SK-MEL-5 (cell line): ENCODE data around the gene VPS8. TPM values are rescaled to one million over a fixed set of nuclear protein-coding genes. Genes with fewer than 3 reads are reported as not detected.

Experiments
- DNase-seq: peaks from one replicate; pipeline ENCODE4 v3.0.0-alpha.2; 2016; ENCODE audit warnings: low read depth, low spot score
- in situ Hi-C: cut with HindIII; loops from 2 replicates; pipeline ENCODE4 v1.10.0; 2016; ENCODE audit warnings: low sequenced_read_pairs, high pct_unique_total_duplicates, low pct_unique_long_range_greater_than_20kb
- total RNA-seq: library from RNA; depleted of rRNA; stranded (reverse); fragments of >200 nt; shearing (Covaris generic); gene quantifications from 2 replicates; pipeline ENCODE4 v1.2.3, GENCODE V29; 2014; rRNA removed

The VPS8 gene
- total RNA-seq, 1 experiment from 2014 or later, result 51.5 TPM

GRCh38 chr3:185079625-185080024 is 267.7 kb downstream of the VPS8 start:
- in situ Hi-C loops, result no loop called here
- DNase-seq, result no peak

- in situ Hi-C loops, result no loop called here
Measured at GRCh38 chr3:185081521-185081920, 269.6 kb downstream of the VPS8 start.

DNA sequence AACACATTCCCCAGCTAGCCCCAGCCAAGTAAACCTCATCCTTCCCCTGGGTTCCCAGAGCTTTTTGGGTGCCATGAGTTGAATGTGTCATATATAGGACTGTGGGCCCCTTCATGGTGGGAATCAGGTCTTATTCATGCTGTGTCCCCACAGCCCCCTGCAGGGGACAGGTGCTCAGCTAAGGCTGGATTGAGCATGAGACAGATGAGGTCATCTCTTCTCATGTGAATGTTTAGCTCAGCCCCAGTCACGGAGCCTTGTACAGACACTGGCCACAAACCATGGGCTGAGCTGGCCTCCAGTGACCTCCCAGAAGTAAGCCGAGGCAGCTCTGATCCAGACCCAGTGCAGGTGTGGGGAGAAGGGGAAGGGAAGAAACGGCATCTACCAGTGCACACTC is 270.2 kb downstream of the VPS8 start:
- no peak for DNase-seq
- in situ Hi-C loops, result no loop called here

More at GRCh38 chr3:185081521-185081920, 269.6 kb downstream of the VPS8 start:
- no peak for DNase-seq

DNA sequence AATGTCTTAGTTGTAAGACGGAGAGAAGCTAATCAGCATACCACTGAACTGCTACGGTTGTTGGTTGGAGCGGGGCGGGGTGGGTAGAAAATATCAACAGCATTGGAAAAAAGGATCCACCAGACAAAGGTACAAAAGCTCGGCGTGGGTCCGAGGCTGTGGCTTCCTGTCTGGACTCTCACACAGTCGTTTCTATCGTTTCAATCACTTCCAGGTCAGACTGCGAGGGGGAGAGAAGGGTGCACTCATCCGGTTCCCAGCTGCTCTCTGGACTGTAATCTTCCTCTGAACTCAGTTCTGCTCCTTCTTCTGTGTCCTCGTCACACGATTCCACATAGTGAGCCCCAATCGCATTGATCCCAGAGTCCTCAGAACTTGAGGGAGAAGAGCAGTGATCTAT is 270.9 kb downstream of the VPS8 start:
- in situ Hi-C loops, result no loop called here
- no peak for DNase-seq

- in situ Hi-C loops, result no loop called here
- no peak for DNase-seq
Measured at GRCh38 chr3:185084402-185084801, 272.4 kb downstream of the VPS8 start.

GRCh38 chr3:185084901-185085300 is 272.9 kb downstream of the VPS8 start:
- in situ Hi-C loops, result no loop called here
- DNase-seq, result no peak

DNA sequence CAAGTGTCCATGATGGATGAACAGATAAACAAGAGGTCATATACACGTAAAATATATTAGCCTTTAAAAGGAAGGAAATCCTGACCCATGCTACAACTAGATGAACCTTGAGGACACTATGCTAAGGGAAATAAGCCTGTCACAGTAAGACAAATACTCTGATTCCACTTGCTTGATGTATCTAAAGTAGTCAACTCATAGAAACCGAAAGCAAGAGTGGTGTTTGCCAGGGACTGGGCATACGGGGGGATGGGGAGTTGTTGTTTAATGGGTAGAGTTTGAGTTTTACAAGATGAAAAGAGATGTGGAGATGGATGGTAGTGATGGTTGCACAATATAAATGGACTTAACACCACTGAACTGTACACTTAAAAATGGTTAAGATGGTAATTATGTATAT is 275.5 kb downstream of the VPS8 start:
- DNase-seq, result no peak
- in situ Hi-C loops, result no loop called here

GRCh38 chr3:185089343-185089742 is 277.4 kb downstream of the VPS8 start:
- DNase-seq, result no peak
- in situ Hi-C loops, result no loop called here

DNA sequence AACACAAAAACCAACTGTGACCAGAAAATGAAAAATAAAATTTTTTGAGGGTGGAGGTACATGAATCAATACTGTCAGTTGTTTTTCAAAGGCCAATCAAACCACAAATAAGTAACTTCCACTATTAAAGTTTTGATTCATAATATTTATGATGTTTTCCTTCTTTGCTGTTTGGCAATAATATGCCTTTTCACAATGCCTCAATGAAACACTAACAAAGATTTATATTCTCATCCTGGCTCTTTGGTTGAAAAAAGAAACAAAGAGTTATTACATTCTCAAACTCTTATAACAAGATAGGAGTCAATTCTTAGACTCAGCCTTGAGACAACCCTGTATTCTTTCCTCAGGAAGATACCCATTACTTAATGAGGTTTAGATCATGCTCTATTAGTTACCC is 277.8 kb downstream of the VPS8 start:
- DNase-seq, result peak; percentile 72
- in situ Hi-C loops, result no loop called here

GRCh38 chr3:185090811-185091210 is 278.8 kb downstream of the VPS8 start:
- in situ Hi-C loops, result no loop called here
- DNase-seq, result no peak

DNA sequence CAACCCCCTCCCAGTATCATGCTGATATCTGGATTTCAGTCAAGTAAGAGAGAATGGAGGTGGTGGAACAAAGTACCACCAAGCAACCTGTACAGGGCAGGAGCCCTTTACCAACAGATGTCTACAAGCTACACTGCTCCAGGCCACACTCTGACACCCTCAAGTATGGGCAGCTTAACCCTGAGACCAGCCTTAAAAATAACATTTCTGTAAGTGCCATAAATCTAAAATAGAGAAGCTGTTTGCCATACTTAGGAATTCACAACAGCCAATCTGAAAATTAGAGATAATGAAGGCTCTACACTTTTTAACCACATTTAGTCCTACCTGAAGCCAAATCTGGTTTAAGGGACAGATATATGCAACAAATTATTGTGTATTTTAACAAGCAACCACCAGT is 281.1 kb downstream of the VPS8 start:
- in situ Hi-C loops, result no loop called here
- DNase-seq, result no peak

DNA sequence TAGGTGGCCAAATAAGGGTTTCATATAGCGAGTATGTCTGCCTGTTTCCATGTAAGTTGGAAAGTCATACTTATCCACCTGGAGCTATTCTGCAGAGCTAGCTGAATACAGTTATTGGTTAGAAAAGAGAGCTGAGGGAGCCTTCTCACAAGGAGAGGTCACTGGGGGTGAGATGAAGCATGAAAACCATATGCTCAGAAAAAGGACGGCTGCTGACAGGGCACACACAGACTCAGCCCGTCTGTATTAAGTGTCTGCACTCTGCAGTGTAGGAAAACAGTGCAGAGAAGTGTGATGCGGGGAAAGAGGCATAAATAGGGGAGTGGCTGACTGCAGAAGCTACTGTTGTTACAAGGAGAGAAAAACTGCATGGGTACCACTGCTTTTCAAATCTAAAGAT is 282.7 kb downstream of the VPS8 start:
- no peak for DNase-seq
- in situ Hi-C loops, result no loop called here

Other genes starting within 250 kb of the VPS8 start
- gene MAGEF1, start 100.1 kb upstream of the VPS8 start, total RNA-seq, result 39.5 and 43.4 TPM in 2 replicates